Measurements from ENCODE around the gene GPM6B.

Gene GPM6B

GRCh38 chrX:13816643-13817627, at the start of gene GPM6B:
GPM6B (minus strand) TSS chrX:13817093; CDS start chrX:13816904, 189 bp downstream.
- TF ChIP-seq CTCF (IDR thresholded peaks at IDR 0.05; ENCODE audit: control extremely low read depth, extremely low read depth, low read depth, missing control alignments): no peak
- POLR2A ChIA-PET: no interaction called here
- CTCF ChIA-PET: no interaction called here
- DNase-seq (ENCODE audit: extremely low spot score): no peak

- ChIA-PET POLR2A (no interaction called here), CTCF (no interaction called here)
- no peak for DNase-seq (ENCODE audit: extremely low spot score)
- TF ChIP-seq CTCF (IDR thresholded peaks at IDR 0.05; ENCODE audit: control extremely low read depth, extremely low read depth, low read depth, missing control alignments): no peak
Measured at GRCh38 chrX:13864264-13864663, 47.4 kb upstream of the GPM6B start.

GRCh38 chrX:13863324-13863723, 46.4 kb upstream of the GPM6B start:
- ChIA-PET POLR2A (no interaction called here), CTCF (interaction anchor here (1.3 kb wide), 1 partner anchor 61 kb away, joined by 3 read pairs; no protein-coding TSS in a partner anchor)
- no peak for DNase-seq (ENCODE audit: extremely low spot score)
- no peak for TF ChIP-seq CTCF (IDR thresholded peaks at IDR 0.05; ENCODE audit: control extremely low read depth, extremely low read depth, low read depth, missing control alignments)

- no peak for DNase-seq (ENCODE audit: extremely low spot score)
- ChIA-PET POLR2A (no interaction called here), CTCF (no interaction called here)
- TF ChIP-seq CTCF (IDR thresholded peaks at IDR 0.05; ENCODE audit: control extremely low read depth, extremely low read depth, low read depth, missing control alignments): no peak
Measured at GRCh38 chrX:13859724-13860123, 42.8 kb upstream of the GPM6B start.

GRCh38 chrX:13857804-13858203, 40.9 kb upstream of the GPM6B start:
- no peak for TF ChIP-seq CTCF (IDR thresholded peaks at IDR 0.05; ENCODE audit: control extremely low read depth, extremely low read depth, low read depth, missing control alignments)
- POLR2A ChIA-PET: no interaction called here
- CTCF ChIA-PET: no interaction called here
- no peak for DNase-seq (ENCODE audit: extremely low spot score)

- ChIA-PET CTCF (no interaction called here), POLR2A (no interaction called here)
- DNase-seq (ENCODE audit: extremely low spot score): no peak
- TF ChIP-seq CTCF (IDR thresholded peaks at IDR 0.05; ENCODE audit: control extremely low read depth, extremely low read depth, low read depth, missing control alignments): no peak
Measured at GRCh38 chrX:13855689-13856450, 39.0 kb upstream of the GPM6B start.
